ENCODE data around the gene FYB2.

- TF ChIP-seq CTCF (IDR thresholded peaks at IDR 0.05) = no peak
- no peak for TF ChIP-seq POLR2A (IDR thresholded peaks at IDR 0.05; ENCODE audit: low read depth)
These were observed 15.1 kb upstream of the FYB2 start for GRCh38 chr1:56834137-56834900.

All from esophagus muscularis mucosa (tissue), 3 donors.